Motor neuron (in vitro differentiated cells): Measurements from ENCODE around the gene FAM114A1. TPM values are rescaled to one million over a fixed set of nuclear protein-coding genes. Genes with fewer than 3 reads are reported as not detected.
A peak's percentile ranks its signal among the peaks of the same experiment; 100 is the strongest.
"Not testable (repeated sequence)": the region's sequence is repeated elsewhere in the genome, so short reads cannot be mapped to it uniquely, and the experiment has no call there.

Experiments
- ATAC-seq, 8 experiments: fragments of 200-7000 bp; cut with Tn5 transposase; replicated peaks in 6 of 8; 2 replicates each; pipeline ENCODE4 v1.8.0; 2021; ENCODE audit warnings: mild to moderate bottlenecking in 8 of 8, moderate library complexity in 8 of 8
- H3K27ac ChIP-seq, 2 donors: fragments of 250-450 bp; sonication (Bioruptor Pico); 2 replicates each; pipeline ENCODE4 v1.9.0; 2021; ENCODE audit warnings: antibody characterized with exemption in 2 of 2, mild to moderate bottlenecking in 2 of 2, moderate library complexity in 1 of 2
- H3K4me1 ChIP-seq, 2 donors: fragments of 250-450 bp; sonication (Bioruptor Pico); replicated peaks in 1 of 2; 2 replicates each; pipeline ENCODE4 v1.6.1; 2021; ENCODE audit warnings: antibody characterized with exemption in 2 of 2, mild to moderate bottlenecking in 2 of 2, moderate library complexity in 1 of 2
- H3K4me3 ChIP-seq, 5 donors: fragments of 250-450 bp; sonication (Bioruptor Pico); 2 replicates each; pipeline ENCODE4 v1.9.0; 2021; ENCODE audit warnings: antibody characterized with exemption in 5 of 5, mild to moderate bottlenecking in 5 of 5, moderate library complexity in 4 of 5
- WGBS, 10 experiments: fragments of 450-650 bp; shearing (Covaris generic); methylation state at CpG; one replicate each; pipeline ENCODE4 v1.0.0; 2022; 5-methylcytosine and 5-hydroxymethylcytosine counted together
- in situ Hi-C, 9 experiments: fragments of 400-800 bp; cut with MboI; loops; one replicate each; pipeline ENCODE4 v1.15.0; 2021; ENCODE audit warnings: low sequenced_read_pairs in 9 of 9, low pct_unique_long_range_greater_than_20kb in 2 of 9; ENCODE audit not compliant: unreplicated experiment in 9 of 9
- total RNA-seq, 8 experiments: library from RNA; unstranded; fragments of 300-600 nt; gene quantifications; 2 replicates each; pipeline versions ENCODE4 v1.2.3 to v1.2.4, GENCODE V29; 2022

FAM114A1 gene
- total RNA-seq, 8 experiments from 2014 or later: 6.4 to 88.4 (median 9.7) TPM

DNA sequence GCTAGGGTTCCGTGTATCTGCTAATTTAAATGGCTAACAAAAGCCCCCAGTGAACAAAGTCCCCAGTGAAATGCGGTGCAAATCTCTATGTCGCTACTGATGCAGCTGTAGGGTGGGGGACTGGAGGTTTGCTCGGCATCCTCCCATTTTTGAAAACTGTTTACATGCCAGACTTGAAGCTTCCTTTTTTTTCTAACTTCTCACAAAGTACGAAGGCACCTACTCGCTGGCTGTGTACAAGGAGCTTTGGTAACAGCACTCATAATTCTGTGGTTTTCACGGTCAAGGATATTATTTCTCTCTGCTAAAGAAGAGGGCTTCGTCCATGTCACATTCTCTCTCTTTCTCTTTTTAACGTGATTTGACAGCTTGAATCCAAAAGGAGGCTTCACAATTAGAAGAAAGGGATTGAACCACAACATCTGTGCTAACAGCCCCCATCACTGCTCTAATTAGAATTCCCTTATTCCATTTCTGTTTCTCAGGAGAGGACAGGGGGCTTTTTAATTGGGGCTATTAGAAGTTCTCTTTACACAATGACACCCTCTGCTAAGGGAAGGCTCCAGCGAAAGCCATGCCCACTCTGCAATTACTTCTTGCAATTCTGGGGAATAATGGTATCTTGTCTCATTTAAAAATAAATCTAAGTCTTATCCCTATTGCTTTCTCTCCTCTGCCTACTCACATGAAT lies 117.9 kb downstream of the FAM114A1 start:
- no peak for ATAC-seq
- Histone ChIP-seq H3K4me1 (peaks cover 45 to 66% of the 10 kb centered on the region in 2 donors), H3K27ac (peak overlapping the region; percentile 12 to 44), H3K4me3 (no peak overlapping the region)
- WGBS, 10 experiments: 45 to 83% (median 64%) methylated on average over 2 to 10 of the region's 10 CpGs; no CpG with 5 or more reads in 1 of the 10 experiments
- in situ Hi-C loops: no loop called here

DNA sequence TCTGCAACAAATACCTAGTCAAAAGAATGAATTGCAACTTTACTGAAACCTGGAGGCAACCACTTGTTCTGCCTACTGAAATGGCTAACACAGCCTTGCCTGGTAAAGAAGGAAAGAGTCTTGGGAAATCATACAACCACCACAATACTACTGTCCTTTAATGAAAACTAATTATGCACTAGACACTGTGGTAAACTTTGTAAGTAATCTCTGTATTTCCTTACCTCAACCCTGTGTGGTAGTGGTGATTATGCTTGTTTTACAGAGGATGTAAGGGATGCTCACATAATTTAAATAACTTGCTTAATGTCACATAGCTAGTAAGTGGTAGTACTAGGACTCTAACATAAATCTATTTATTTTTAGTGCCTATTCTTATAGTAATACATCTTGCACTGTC lies 119.9 kb downstream of the FAM114A1 start:
- no peak overlapping the region for H3K4me3 ChIP-seq
- no peak overlapping the region for H3K27ac ChIP-seq
- no peak for ATAC-seq
- in situ Hi-C loops: no loop called here
- H3K4me1 ChIP-seq: peaks cover 31 to 48% of the 10 kb centered on the region in 2 donors

DNA sequence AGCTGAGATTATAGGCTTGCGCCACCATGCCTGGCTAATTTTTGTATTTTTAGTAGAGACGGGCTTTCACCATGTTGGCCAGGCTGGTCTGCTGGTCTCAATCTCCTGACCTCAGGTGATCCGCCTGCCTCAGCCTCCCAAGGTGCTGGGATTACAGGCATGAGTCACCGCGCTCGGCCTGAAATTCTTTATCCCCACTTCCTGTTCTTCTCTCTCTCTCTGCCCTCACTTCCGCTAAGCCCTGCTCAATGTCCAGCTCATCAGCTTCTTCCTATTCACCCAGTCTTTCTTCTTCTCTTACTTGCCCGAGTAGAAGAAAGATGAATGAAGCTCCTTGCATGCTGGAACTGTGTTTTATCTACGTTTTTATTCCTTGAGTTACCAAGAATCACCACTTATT lies 120.7 kb downstream of the FAM114A1 start:
- H3K4me3 ChIP-seq, ATAC-seq, in situ Hi-C loops, H3K27ac ChIP-seq: not testable (repeated sequence)
- WGBS, 10 experiments: 20 to 100% (median 85%) methylated on average over 1 to 7 of the region's 9 CpGs; no CpG with 5 or more reads in 3 of the 10 experiments
- peaks cover 26 to 39% of the 10 kb centered on the region in 2 donors for H3K4me1 ChIP-seq

DNA sequence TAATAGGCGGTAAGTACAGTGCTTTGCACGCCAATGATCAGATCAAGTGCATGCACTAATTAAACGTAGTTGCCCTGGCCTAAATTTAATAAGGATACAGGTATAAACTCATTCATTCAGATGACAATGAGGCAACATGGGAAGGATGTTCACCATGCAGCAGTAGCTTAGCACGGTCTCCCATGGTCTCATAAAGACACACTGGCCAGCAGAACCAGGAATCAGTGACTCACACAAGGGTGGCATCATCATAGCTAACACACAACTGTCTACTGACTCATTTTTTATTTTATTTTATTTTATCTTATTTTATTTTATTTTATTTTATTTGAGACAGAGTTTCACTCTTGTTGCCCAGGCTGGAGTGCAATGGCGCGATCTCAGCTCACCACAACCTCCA lies 121.9 kb downstream of the FAM114A1 start:
- H3K27ac ChIP-seq: no peak overlapping the region
- in situ Hi-C loops: no loop called here

GRCh38 chr4:38990241-38990640 lies 122.6 kb downstream of the FAM114A1 start:
- in situ Hi-C loops: no loop called here
- 33 to 100% (median 95%) methylated on average over 1 to 4 of the region's 5 CpGs; no CpG with 5 or more reads in 1 of the 10 experiments for WGBS, 10 experiments
- no peak overlapping the region for H3K27ac ChIP-seq
- H3K4me3 ChIP-seq: no peak overlapping the region
- no peak for ATAC-seq
- H3K4me1 ChIP-seq: peaks cover 12 to 20% of the 10 kb centered on the region in 2 donors

More for the DNA sequence above, 121.9 kb downstream of the FAM114A1 start:
- 71 to 100% (median 97%) methylated on average over 1 to 5 of the region's 6 CpGs for WGBS, 10 experiments
- Histone ChIP-seq H3K4me3 (no peak overlapping the region), H3K4me1 (peaks cover 19 to 28% of the 10 kb centered on the region in 2 donors)
- peak in 2 of 8 experiments; percentile 81 to 93 for ATAC-seq

DNA sequence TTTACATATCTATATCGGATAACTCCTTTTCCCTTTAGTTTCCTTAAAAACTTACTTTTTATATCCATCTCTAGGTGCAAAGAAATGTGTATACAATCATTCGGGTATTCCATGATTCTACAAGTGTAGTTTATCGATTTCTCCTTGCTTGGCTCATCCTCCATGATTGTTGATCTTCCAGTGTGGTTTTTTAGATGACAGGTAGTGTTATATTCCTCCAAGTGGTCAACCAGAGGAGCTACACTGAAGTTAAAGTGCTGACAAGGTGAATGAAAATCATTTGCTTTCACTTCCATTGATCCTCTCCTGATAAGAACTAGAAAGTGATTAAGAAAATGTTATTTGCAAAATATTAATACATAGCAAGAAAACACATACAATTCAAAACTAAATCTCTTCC lies 126.1 kb downstream of the FAM114A1 start:
- ATAC-seq: no peak
- Histone ChIP-seq H3K27ac (no peak overlapping the region), H3K4me3 (no peak overlapping the region), H3K4me1 (no peaks in the 10 kb centered on the region)
- in situ Hi-C loops: no loop called here
- 70 to 98% (median 86%) methylated on average over 1 to 3 of the region's 3 CpGs; no CpG with 5 or more reads in 2 of the 10 experiments for WGBS, 10 experiments

DNA sequence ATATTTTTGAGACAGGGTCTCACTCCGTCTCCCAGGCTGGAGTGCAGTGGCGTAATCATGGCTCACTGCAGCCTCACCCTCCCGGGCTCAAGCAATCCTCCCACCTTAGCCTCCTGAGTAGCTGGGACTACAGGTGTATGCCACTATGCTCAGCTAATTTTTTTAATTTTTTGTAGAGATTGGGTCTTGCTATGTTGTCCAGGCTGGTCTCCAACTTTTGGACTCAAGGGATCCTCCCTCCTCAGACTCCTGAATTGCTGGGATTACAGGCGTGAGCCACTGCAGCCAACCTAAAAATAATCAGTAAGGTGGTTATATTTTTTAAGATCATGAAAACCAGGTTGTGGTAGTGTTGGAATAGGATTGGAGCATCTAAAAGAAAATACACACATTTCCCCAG lies 126.5 kb downstream of the FAM114A1 start:
- in situ Hi-C loops: no loop called here
- no peak overlapping the region for H3K27ac ChIP-seq
- no peak for ATAC-seq
- no peaks in the 10 kb centered on the region for H3K4me1 ChIP-seq
- no peak overlapping the region for H3K4me3 ChIP-seq
- 55 to 100% (median 90%) methylated on average over 2 to 4 of the region's 4 CpGs; no CpG with 5 or more reads in 4 of the 10 experiments for WGBS, 10 experiments

Other genes with a start within 250 kb of the FAM114A1 start
- gene KLF3, start 203.6 kb upstream of the FAM114A1 start, total RNA-seq: 10 to 100 TPM; 16.2 to 70.0 (median 26.2) TPM
- under 1 TPM in 3 of 8 experiments, not detected in 5; 0.11 to 0.28 (median 0.18) TPM for gene TLR10, start 84.8 kb upstream of the FAM114A1 start, total RNA-seq
- 1 to 10 TPM in 3 of 8 experiments, under 1 TPM in 3, not detected in 2; 0.23 to 4.6 (median 0.85) TPM for gene TLR1, start 63.0 kb upstream of the FAM114A1 start, total RNA-seq
- 1 to 10 TPM in 1 of 8 experiments, under 1 TPM in 7; 0.09 to 2.7 (median 0.27) TPM for gene TLR6, start 11.0 kb upstream of the FAM114A1 start, total RNA-seq
- under 1 TPM in 4 of 8 experiments, not detected in 4; 0.08 to 0.64 (median 0.27) TPM for gene TMEM156, start 164.6 kb downstream of the FAM114A1 start, total RNA-seq
- 10 to 100 TPM; 15.6 to 87.3 (median 34.3) TPM for gene KLHL5, start 194.4 kb downstream of the FAM114A1 start, total RNA-seq